Lower leg skin (tissue), 3 donors: ENCODE data around the gene INS.

ENCODE experiments used
- CTCF ChIP-seq, 3 donors: fragments of 450-650 bp; IDR thresholded peaks; one replicate each; pipeline ENCODE4 v1.5.1; 2016; ENCODE audit warnings: antibody characterized with exemption in 3 of 3, mild to moderate bottlenecking in 3 of 3, moderate library complexity in 2 of 3
- POLR2A ChIP-seq, 2 donors: fragments of 450-650 bp; IDR thresholded peaks; one replicate each; pipeline ENCODE4 v1.6.1; 2016 to 2017; ENCODE audit warnings: antibody characterized with exemption in 2 of 2, mild to moderate bottlenecking in 1 of 2, moderate library complexity in 1 of 2

GRCh38 chr11:2148595-2148994, 12.4 kb downstream of the INS start:
- TF ChIP-seq POLR2A (IDR thresholded peaks at IDR 0.05) (no peak), CTCF (IDR thresholded peaks at IDR 0.05) (no peak)
